ENCODE measurements around the gene HSPB7.
"Not testable (repeated sequence)": the region's sequence is repeated elsewhere in the genome, so short reads cannot be mapped to it uniquely, and the experiment has no call there.

HSPB7 gene

DNA sequence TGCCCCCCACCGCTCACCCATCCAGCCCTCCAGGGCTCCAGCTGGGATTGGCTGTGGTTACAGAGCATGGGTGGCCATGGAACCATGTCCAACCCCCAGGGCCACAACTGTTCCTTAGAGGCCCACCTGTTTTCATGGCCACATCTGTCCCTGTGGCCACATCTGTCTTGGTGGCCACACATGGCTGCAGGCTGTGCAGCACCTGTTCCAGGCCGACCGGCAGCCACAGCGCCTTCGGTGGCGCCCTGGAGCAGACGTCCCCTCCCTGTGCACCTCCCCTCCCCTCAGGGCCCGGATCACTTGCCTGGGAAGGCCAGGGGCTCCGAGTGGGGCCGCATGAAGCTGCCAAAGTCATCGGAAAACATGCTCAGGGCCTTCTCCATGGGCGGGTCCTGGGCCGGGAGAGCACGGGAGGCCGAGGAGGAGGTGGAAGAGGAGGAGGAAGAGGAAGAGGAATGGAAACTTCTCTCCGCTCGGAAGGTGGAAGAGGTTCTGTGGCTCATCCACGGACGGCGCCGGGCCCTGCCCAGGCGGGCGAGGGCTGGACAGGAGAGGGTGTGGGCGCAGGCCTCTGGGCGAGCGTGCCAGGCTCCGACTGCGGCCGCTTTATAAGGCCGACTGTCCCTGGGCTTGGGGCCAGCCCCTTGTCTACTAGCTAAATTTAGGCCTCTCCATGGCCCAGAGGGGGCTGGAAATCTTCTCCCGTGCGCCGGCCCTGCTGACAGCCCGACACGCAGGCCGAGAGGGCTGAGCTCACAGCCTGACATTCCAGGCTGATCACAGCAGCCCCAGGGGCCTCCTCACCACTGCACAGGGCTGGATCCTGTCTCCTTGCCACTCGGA lies at the start of gene HSPB7:
HSPB7 (minus strand) TSS at position 583 of the 843 bp plus-strand sequence; CDS start at position 503, 80 bp downstream.
- no peak for DNase-seq

DNA sequence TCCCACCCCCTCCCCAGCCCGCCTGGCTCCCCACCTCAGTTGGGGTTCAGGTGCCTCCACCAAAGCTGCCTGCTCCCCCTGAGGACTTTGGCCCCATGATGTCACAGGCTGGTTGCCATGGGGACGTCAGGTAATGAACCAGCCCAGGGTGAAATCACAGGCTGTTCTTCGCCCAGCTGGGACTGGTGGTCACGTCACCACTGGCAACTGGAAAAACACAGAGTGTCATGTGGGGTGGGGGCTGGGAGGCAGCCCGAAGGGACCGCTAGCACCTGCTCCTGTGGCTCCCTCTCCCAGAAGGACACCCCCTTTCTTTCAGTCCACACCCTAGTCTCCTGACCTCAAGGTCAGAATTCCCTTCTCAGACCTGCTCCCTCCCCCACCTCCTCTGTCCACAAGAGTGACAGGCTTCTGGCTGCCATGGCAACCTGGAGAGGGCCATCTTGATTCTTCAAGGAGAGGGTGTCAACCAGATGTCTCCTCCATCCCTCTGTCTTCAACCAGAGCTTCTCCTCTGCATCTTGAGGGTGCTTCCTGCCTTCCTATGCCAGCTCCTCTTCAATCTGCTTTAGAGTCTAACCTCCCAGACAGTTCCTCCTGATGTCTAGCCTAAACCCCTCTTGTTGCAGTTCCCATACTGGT lies 49.4 kb upstream of the HSPB7 start:
- no peak for DNase-seq

- DNase-seq: no peak
These were observed 48.4 kb upstream of the HSPB7 start for GRCh38 chr1:16066245-16066644.

DNA sequence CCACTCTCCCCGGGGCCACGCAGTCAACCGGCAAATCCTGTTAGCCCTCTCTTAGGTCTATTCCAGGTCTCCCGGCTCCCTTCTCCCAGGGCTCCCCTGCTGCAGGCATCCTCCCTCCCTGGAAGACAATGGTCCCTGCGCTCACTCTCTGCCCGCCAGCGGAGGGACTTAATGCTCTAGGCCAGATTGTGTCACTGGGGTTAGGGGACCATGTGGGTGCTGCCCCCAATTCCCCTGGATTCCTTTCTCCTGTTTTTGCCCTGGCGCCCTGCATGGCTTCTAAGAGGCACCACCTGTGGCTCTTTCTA lies 47.4 kb upstream of the HSPB7 start:
- no peak for DNase-seq

- DNase-seq: no peak
These were observed 46.9 kb upstream of the HSPB7 start for GRCh38 chr1:16064536-16065268.

GRCh38 chr1:16063921-16064320 lies 46.1 kb upstream of the HSPB7 start:
- no peak for DNase-seq

DNA sequence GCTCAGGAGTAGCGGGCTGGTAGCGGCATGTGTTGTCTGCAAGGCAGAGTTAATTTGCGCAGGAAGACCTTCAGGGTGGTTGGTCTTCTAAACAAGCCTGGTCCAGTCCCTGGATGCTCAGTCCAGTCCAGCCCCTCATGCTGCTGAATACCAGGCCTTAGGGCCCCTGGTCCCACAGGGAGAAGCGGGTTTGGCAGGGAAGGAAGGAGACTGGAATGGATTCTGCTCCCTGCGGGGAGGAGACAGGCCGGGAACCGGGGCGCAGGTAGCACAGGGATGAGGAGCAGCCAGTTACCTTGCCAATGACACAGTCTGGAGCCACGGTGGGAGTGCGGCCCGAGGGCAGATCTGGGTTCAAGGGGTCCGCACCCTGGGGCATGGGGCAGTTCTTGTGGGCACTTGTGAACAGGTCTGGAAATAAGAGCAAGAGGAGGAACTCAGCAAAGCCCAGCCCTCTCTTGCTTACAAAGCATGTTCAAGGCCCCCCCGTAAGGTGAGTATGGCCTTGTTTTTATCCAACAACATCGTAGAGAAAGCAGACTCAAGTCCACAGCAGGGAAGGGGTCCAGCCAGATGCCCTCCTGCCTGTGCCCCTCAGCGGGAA lies 45.5 kb upstream of the HSPB7 start:
- no peak for DNase-seq

GRCh38 chr1:16062687-16063075 lies 44.8 kb upstream of the HSPB7 start:
- DNase-seq: not testable (repeated sequence)

DNA sequence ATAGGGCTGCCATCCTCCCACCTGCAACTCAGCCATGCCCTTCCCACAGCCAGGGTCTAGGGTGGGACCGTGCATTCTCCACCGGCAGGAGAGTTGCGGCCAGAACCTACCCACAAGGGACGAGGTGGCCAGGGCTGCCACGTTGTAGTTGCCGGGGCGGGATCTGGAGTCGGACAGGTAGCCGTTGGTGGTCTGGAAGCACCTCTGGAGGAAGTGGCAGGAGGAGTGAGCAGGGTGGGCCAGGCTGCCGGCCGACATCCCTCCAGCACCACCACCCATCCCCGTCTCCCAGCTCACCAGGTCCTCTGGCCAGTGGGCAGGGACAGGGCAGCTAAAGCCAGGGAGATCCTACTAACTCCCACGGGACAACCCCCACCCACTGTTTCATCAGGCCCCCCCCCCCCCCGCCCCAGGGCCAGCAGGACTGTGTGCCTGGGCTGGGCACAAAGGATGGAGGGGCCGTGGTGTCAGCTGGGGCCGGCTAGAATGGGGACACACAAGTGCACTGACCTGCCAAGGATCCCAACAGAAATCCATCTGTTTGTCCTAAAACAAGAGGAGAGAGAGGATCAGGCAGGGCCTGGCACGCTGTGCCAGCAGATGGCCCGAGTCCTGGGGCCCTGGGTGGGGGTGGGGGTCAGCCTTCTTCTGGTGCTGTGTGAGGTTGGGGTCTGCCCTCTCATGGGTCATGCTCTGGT lies 44.3 kb upstream of the HSPB7 start:
- not testable (repeated sequence) for DNase-seq

DNA sequence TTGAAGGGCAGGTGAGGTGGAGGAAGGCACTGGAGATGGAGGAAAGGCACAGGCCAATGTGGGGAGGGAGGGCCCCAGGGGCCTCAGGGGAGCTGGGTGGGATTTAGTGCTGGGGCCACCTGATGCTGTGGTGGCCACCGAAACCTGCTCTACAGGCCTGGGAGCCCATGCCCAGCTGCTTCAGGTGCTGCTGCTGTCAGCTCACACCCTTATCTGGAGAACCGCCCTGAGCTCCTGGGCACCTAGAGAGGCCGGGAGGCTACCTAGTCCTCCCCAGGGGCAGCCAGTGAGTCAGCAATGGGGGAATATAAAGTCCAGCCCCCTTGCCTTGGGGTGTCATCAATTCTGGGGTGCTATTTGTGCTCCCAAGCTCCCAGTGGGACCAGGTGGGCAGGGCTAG lies 43.4 kb upstream of the HSPB7 start:
- no peak for DNase-seq

DNA sequence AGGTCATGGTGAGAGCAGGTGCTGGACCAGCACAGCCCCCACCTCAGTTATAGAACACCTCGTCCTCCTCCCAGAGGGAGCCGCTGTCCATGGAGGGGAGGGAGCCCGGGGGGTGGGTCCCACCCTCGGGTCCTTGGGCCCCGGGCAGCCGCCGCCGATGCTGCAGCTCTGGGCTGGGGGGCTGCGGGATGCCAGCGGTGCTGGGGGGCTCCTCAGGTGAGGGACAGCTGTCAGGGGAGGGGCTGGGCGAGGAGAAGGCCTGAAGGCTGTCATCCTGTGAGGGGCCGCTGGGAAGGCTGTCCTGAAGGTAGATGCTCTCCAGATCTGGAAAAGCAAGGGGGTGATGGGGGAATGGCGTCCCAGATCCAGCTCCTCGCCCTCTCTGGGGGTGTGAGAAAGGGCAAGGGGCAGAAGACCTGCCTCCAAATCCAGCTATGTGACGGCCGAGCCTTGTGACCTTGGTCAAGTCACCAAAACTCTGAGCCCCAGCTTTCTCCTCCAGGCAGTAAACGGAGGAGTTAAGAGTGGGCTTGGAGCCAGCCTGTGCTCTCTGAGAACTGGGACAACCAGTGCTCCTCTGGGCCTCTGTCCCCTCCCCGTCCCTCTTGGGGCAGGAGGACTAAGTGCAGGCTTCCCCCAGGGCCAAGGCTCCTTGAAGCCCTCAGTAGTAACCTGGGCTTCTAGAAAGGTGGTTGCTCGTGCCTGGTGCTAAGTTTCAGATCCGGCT lies 40.7 kb upstream of the HSPB7 start:
- DNase-seq: not testable (repeated sequence)

GRCh38 chr1:16057314-16057915 lies 39.6 kb upstream of the HSPB7 start:
- not testable (repeated sequence) for DNase-seq

- not testable (repeated sequence) for DNase-seq
These were observed 38.7 kb upstream of the HSPB7 start for GRCh38 chr1:16056521-16056912.

GRCh38 chr1:16055613-16056520 lies 38.0 kb upstream of the HSPB7 start:
- peak; percentile 47 to 88 for DNase-seq

DNA sequence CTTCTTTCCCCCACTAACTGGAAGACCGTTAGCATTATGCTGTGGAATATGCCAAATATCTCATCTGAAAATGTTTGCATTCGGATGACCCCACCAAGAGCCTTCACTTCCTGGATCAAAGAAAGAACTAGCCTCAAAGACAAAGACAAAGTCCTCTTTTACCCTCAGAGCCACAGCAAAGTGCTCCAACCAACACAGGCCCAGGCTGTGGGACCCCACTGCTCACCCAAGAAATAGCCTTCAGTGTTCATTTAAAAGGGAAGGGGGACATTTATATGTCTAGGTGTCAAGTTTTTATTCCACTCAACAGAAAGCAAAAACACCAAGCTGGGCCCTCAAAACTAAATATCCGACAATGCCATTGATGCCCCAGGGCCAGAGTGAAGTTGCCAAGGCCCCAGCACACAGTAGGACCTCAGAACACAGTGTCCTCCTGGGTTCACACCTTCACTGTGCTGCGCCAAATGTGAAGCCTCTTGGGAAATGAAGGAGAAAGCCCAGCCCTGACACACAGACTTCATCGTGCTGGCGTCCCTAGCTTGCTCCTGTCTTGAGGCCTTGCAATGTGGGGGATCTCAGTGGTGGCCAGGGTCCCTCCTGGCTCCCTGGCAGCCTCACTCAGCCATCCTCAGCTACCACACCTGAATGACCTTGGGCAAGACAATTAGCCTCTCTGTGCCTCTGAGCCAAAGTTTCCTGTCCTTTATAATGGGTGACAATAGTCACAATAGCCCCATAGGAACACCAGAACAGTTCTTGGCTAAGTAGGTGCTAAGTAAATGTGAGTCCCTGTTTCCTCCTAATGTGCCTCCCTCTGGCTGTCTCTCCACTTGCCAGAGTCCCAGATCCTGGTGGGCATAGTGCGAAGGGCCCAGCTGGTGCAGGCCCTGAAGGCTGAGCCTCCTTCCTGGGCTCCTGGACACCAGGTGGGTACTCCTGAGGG lies 37.0 kb upstream of the HSPB7 start:
- DNase-seq: no peak

GRCh38 chr1:16053781-16054502 lies 36.1 kb upstream of the HSPB7 start:
- DNase-seq: no peak

DNA sequence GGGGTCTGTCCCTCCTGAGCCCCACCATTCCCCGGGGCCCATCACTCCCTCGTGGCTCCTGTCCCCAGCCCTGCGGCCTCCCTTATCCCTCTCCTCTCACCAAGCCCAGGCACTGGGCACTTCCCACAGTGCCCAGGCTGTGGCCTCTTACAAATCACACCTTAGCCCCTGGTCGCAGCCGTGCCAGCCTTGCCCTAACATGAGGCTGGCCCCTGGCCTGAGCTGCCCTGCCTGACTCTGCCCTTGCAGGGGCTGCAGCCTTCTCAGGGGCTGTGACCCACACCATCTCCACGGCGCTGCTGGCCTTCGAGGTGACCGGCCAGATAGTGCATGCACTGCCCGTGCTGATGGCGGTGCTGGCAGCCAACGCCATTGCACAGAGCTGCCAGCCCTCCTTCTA lies 34.1 kb upstream of the HSPB7 start:
- DNase-seq: not testable (repeated sequence)

GRCh38 chr1:16051039-16051438 lies 33.2 kb upstream of the HSPB7 start:
- DNase-seq: no peak

DNA sequence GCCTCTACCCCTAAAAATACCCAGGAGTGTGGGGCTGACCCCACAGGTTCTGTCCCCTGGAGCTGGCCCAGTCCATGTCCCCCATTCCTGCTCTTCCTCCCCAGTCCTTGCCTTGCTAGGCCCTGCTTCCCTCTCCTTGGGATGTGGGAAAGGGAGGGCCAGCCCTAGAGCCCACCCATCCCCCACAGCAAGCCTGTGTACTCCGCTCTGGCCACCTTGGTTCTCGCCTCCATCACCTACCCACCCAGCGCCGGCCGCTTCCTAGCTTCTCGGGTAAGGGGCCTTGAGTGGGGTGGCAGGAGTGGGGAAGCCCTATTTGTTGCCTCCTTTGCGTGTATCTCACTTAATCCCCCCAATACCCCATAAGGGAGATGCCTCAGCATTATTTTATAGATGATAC lies 32.5 kb upstream of the HSPB7 start:
- DNase-seq: no peak

Measured in inflammatory macrophage treated with lipopolysaccharide for 1 hour (primary cell).